ENCODE measurements around the gene AMIGO1.

Gene AMIGO1

GRCh38 chr1:109491372-109491771, 18.2 kb downstream of the AMIGO1 start:
- H3K36me3 ChIP-seq (ENCODE audit: low read length) = no peaks in the 10 kb centered on the region
- TF ChIP-seq CTCF (IDR thresholded peaks at IDR 0.05; ENCODE audit: insufficient read depth, low read length, poor library complexity, severe bottlenecking) (no peak), EZH2phosphoT487 (conservative IDR thresholded peaks at IDR 0.05; ENCODE audit: low read length) (no peak)
- H3F3A ChIP-seq (ENCODE audit: insufficient read depth) = no peaks in the 10 kb centered on the region

GRCh38 chr1:109490934-109491302, 18.6 kb downstream of the AMIGO1 start:
- Histone ChIP-seq H3K4me2 (ENCODE audit: low read depth, low read length, poor library complexity, severe bottlenecking) (no peak overlapping the region), H2AFZ (ENCODE audit: low read depth, low read length, severe bottlenecking) (no peak overlapping the region), H3K27me3 (ENCODE audit: low read length) (no peaks in the 10 kb centered on the region), H3K79me2 (ENCODE audit: insufficient read depth, low read length) (0 out of 2 replicates have a peak, but pooled peaks cover 3% of the 10 kb centered on the region), H3K27ac (ENCODE audit: low read depth, low read length) (no peak overlapping the region), H3K9me3 (ENCODE audit: insufficient read depth, low read length) (no peaks in the 10 kb centered on the region), H3K9me2 (replicated peaks; ENCODE audit: insufficient read depth, low read length) (no peaks in the 10 kb centered on the region), H3K36me3 (ENCODE audit: low read length) (no peaks in the 10 kb centered on the region), H3K9ac (ENCODE audit: low read length) (no peak overlapping the region), H4K20me1 (ENCODE audit: low read depth, low read length) (no peaks in the 10 kb centered on the region), H3K4me3 (ENCODE audit: insufficient read depth, low read length, poor library complexity, severe bottlenecking) (no peak overlapping the region), H3F3A (ENCODE audit: insufficient read depth) (no peaks in the 10 kb centered on the region)
- TF ChIP-seq EZH2phosphoT487 (conservative IDR thresholded peaks at IDR 0.05; ENCODE audit: low read length) (no peak), CTCF (IDR thresholded peaks at IDR 0.05; ENCODE audit: insufficient read depth, low read length, poor library complexity, severe bottlenecking) (no peak)

More at GRCh38 chr1:109491372-109491771, 18.2 kb downstream of the AMIGO1 start:
- Histone ChIP-seq H3K4me2 (ENCODE audit: low read depth, low read length, poor library complexity, severe bottlenecking) (no peak overlapping the region), H3K4me3 (ENCODE audit: insufficient read depth, low read length, poor library complexity, severe bottlenecking) (no peak overlapping the region), H4K20me1 (ENCODE audit: low read depth, low read length) (no peaks in the 10 kb centered on the region), H3K79me2 (ENCODE audit: insufficient read depth, low read length) (0 out of 2 replicates have a peak, but pooled peaks cover 3% of the 10 kb centered on the region), H2AFZ (ENCODE audit: low read depth, low read length, severe bottlenecking) (no peak overlapping the region), H3K9me3 (ENCODE audit: insufficient read depth, low read length) (no peaks in the 10 kb centered on the region), H3K9me2 (replicated peaks; ENCODE audit: insufficient read depth, low read length) (no peaks in the 10 kb centered on the region), H3K27ac (ENCODE audit: low read depth, low read length) (no peak overlapping the region), H3K27me3 (ENCODE audit: low read length) (no peaks in the 10 kb centered on the region), H3K9ac (ENCODE audit: low read length) (no peak overlapping the region)

GRCh38 chr1:109490029-109490933, 19.2 kb downstream of the AMIGO1 start:
- H3K4me2 ChIP-seq (ENCODE audit: low read depth, low read length, poor library complexity, severe bottlenecking) = no peak overlapping the region
- H3F3A ChIP-seq (ENCODE audit: insufficient read depth) = no peaks in the 10 kb centered on the region
- no peak overlapping the region for H3K4me3 ChIP-seq (ENCODE audit: insufficient read depth, low read length, poor library complexity, severe bottlenecking)
- H3K36me3 ChIP-seq (ENCODE audit: low read length) = no peaks in the 10 kb centered on the region
- H2AFZ ChIP-seq (ENCODE audit: low read depth, low read length, severe bottlenecking) = no peak overlapping the region
- TF ChIP-seq EZH2phosphoT487 (conservative IDR thresholded peaks at IDR 0.05; ENCODE audit: low read length) (no peak), CTCF (IDR thresholded peaks at IDR 0.05; ENCODE audit: insufficient read depth, low read length, poor library complexity, severe bottlenecking) (peak; percentile 43)
- H3K9me3 ChIP-seq (ENCODE audit: insufficient read depth, low read length) = no peaks in the 10 kb centered on the region
- no peaks in the 10 kb centered on the region for H3K9me2 ChIP-seq (replicated peaks; ENCODE audit: insufficient read depth, low read length)
- H4K20me1 ChIP-seq (ENCODE audit: low read depth, low read length) = no peaks in the 10 kb centered on the region
- H3K27ac ChIP-seq (ENCODE audit: low read depth, low read length) = no peak overlapping the region
- no peaks in the 10 kb centered on the region for H3K27me3 ChIP-seq (ENCODE audit: low read length)
- no peak overlapping the region for H3K9ac ChIP-seq (ENCODE audit: low read length)
- H3K79me2 ChIP-seq (ENCODE audit: insufficient read depth, low read length) = no peaks in the 10 kb centered on the region
